ENCODE data around the gene LIPN. TPM values are rescaled to one million over a fixed set of nuclear protein-coding genes. Genes with fewer than 3 reads are reported as not detected.

LIPN gene
- not detected in 2 replicates for total RNA-seq (2014; rRNA removed; shearing (Covaris generic))
- polyA plus RNA-seq (2016; fragmentation: Nextera tagmentation; extraction: Ambion mirVana): not detected in 2 replicates

- Histone ChIP-seq H3K4me3 (no peak within 1 kb of the TSS), H3K9me3 (ENCODE audit: low read depth) (no peaks in the 10 kb centered on the region), H3K9ac (no peak within 1 kb of the TSS), H3K9me2 (ENCODE audit: insufficient read depth) (no peaks in the 10 kb centered on the region), H3K79me2 (ENCODE audit: insufficient read depth) (no peaks in the 10 kb centered on the region), H3K27ac (no peak within 1 kb of the TSS), H3K4me2 (ENCODE audit: unreplicated experiment) (no peak within 1 kb of the TSS), H3K4me1 (ENCODE audit: insufficient read depth) (peaks cover 6% of the 10 kb centered on the region), H4K20me1 (ENCODE audit: insufficient read depth) (no peaks in the 10 kb centered on the region), H2AFZ (no peak within 1 kb of the TSS), H3F3A (ENCODE audit: insufficient read depth) (peaks cover 4% of the 10 kb centered on the region; the same call in 1 of the 2 replicates), H3K36me3 (ENCODE audit: low read depth) (no peaks in the 10 kb centered on the region), H3K27me3 (replicated peaks; ENCODE audit: insufficient read depth) (no peaks in the 10 kb centered on the region)
- DNase-seq: no peak
- in situ Hi-C loops (cut with MboI): no loop called here
- 72 to 73% methylated on average over 7 of the region's 7 CpGs for WGBS, 2 experiments (ENCODE audit: low coverage in 1 of 2, low lambda C conversion rate in 2 of 2, missing lambda C conversion rate in 2 of 2)
- TF ChIP-seq EZH2phosphoT487 (IDR thresholded peaks at IDR 0.05; ENCODE audit: insufficient read depth, low read depth) (no peak), EZH2 (IDR thresholded peaks at IDR 0.05; ENCODE audit: insufficient read depth, poor library complexity, severe bottlenecking) (no peak)
These were observed at the start of gene LIPN for GRCh38 chr10:88759366-88760101. Gene LIPN (plus strand): TSS chr10:88760020. CDS start chr10:88761406, 1,386 bp downstream.

- H3K9ac ChIP-seq: no peak overlapping the region
- no peak for DNase-seq
- no peak for TF ChIP-seq EZH2phosphoT487 (IDR thresholded peaks at IDR 0.05; ENCODE audit: insufficient read depth, low read depth)
- no peak for TF ChIP-seq EZH2 (IDR thresholded peaks at IDR 0.05; ENCODE audit: insufficient read depth, poor library complexity, severe bottlenecking)
- no peaks in the 10 kb centered on the region for H3K36me3 ChIP-seq (ENCODE audit: low read depth)
- no peaks in the 10 kb centered on the region for H3K9me3 ChIP-seq (ENCODE audit: low read depth)
- no peak overlapping the region for H3K27ac ChIP-seq
- H3K27me3 ChIP-seq (replicated peaks; ENCODE audit: insufficient read depth): peaks cover 26% of the 10 kb centered on the region
- in situ Hi-C loops (cut with MboI): no loop called here
- WGBS, 2 experiments (ENCODE audit: low coverage in 1 of 2, low lambda C conversion rate in 2 of 2, missing lambda C conversion rate in 2 of 2): 88 to 93% methylated on average over 1 of the region's 1 CpG
- H2AFZ ChIP-seq: no peak overlapping the region
- H3F3A ChIP-seq (ENCODE audit: insufficient read depth): 0 out of 2 replicates have a peak, but pooled peaks cover 3% of the 10 kb centered on the region
- H3K79me2 ChIP-seq (ENCODE audit: insufficient read depth): no peaks in the 10 kb centered on the region
- no peaks in the 10 kb centered on the region for H3K4me1 ChIP-seq (ENCODE audit: insufficient read depth)
- no peak overlapping the region for H3K4me3 ChIP-seq
- no peak overlapping the region for H3K4me2 ChIP-seq (ENCODE audit: unreplicated experiment)
- H4K20me1 ChIP-seq (ENCODE audit: insufficient read depth): no peaks in the 10 kb centered on the region
- H3K9me2 ChIP-seq (ENCODE audit: insufficient read depth): no peaks in the 10 kb centered on the region
These were observed 44.3 kb upstream of the LIPN start for GRCh38 chr10:88715517-88715916.

- Histone ChIP-seq H3K4me3 (no peak overlapping the region), H3K4me1 (ENCODE audit: insufficient read depth) (no peaks in the 10 kb centered on the region), H3F3A (ENCODE audit: insufficient read depth) (no peaks in the 10 kb centered on the region), H3K27ac (no peak overlapping the region), H3K36me3 (ENCODE audit: low read depth) (no peaks in the 10 kb centered on the region), H3K4me2 (ENCODE audit: unreplicated experiment) (no peak overlapping the region), H4K20me1 (ENCODE audit: insufficient read depth) (no peaks in the 10 kb centered on the region), H2AFZ (no peak overlapping the region), H3K79me2 (ENCODE audit: insufficient read depth) (no peaks in the 10 kb centered on the region), H3K9ac (no peak overlapping the region), H3K27me3 (replicated peaks; ENCODE audit: insufficient read depth) (peaks cover 20% of the 10 kb centered on the region), H3K9me3 (ENCODE audit: low read depth) (no peaks in the 10 kb centered on the region), H3K9me2 (ENCODE audit: insufficient read depth) (no peaks in the 10 kb centered on the region)
- in situ Hi-C loops (cut with MboI): no loop called here
- TF ChIP-seq EZH2phosphoT487 (IDR thresholded peaks at IDR 0.05; ENCODE audit: insufficient read depth, low read depth): no peak
- WGBS, 2 experiments (ENCODE audit: low coverage in 1 of 2, low lambda C conversion rate in 2 of 2, missing lambda C conversion rate in 2 of 2): 55 to 72% methylated on average over 4 of the region's 4 CpGs
- DNase-seq: no peak
These were observed 38.4 kb upstream of the LIPN start for GRCh38 chr10:88721392-88721791.

DNA sequence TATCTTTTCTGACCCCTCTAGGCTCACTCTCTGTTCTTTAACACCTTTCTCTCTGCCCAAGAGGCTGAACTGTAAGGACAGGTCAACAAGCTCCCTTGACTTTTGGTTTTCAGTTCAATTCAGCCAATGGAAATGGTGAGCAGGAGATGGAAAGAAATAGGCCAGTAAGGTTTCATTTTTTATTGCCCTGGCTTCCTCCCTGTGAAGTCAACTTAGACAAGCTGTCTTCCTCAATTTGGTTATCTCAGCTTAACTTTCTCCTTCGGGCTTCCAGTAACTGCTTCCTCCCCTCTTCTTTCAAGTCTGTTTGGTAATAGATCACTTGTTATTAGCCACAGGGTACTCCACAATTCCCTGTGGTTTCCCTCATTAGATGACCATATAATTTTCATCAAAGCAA lies 34.0 kb upstream of the LIPN start:
- in situ Hi-C loops (cut with MboI): no loop called here
- H3K4me2 ChIP-seq (ENCODE audit: unreplicated experiment): no peak overlapping the region
- H3K27me3 ChIP-seq (replicated peaks; ENCODE audit: insufficient read depth): peaks cover 17% of the 10 kb centered on the region
- 21 to 31% methylated on average over 1 of the region's 1 CpG for WGBS, 2 experiments (ENCODE audit: low coverage in 1 of 2, low lambda C conversion rate in 2 of 2, missing lambda C conversion rate in 2 of 2)
- TF ChIP-seq EZH2phosphoT487 (IDR thresholded peaks at IDR 0.05; ENCODE audit: insufficient read depth, low read depth): no peak
- no peak for TF ChIP-seq EZH2 (IDR thresholded peaks at IDR 0.05; ENCODE audit: insufficient read depth, poor library complexity, severe bottlenecking)
- no peak overlapping the region for H2AFZ ChIP-seq
- H3K27ac ChIP-seq: no peak overlapping the region
- H3K9me3 ChIP-seq (ENCODE audit: low read depth): no peaks in the 10 kb centered on the region
- no peaks in the 10 kb centered on the region for H4K20me1 ChIP-seq (ENCODE audit: insufficient read depth)
- no peaks in the 10 kb centered on the region for H3K4me1 ChIP-seq (ENCODE audit: insufficient read depth)
- H3F3A ChIP-seq (ENCODE audit: insufficient read depth): no peaks in the 10 kb centered on the region
- DNase-seq: no peak
- H3K79me2 ChIP-seq (ENCODE audit: insufficient read depth): no peaks in the 10 kb centered on the region
- no peak overlapping the region for H3K4me3 ChIP-seq
- H3K9me2 ChIP-seq (ENCODE audit: insufficient read depth): no peaks in the 10 kb centered on the region
- H3K9ac ChIP-seq: no peak overlapping the region
- H3K36me3 ChIP-seq (ENCODE audit: low read depth): no peaks in the 10 kb centered on the region
